Upper lobe of left lung (tissue), 6 donors: ENCODE measurements around the gene VPS13A. TPM values are rescaled to one million over a fixed set of nuclear protein-coding genes. Genes with fewer than 3 reads are reported as not detected.

Experiments
- ATAC-seq, 2 donors: fragments of 200-7000 bp; cut with Tn5 transposase; one replicate each; pipeline ENCODE4 v1.9.1; 2022; ENCODE audit warnings: mild to moderate bottlenecking in 2 of 2, moderate library complexity in 2 of 2; ENCODE audit not compliant: low FRiP score in 2 of 2
- DNase-seq, 2 donors: peaks; one replicate each; pipeline ENCODE4 v3.0.0-alpha.2; 2019 to 2020
- H3K27ac ChIP-seq, 4 donors: fragments of 200-600 bp; sonication (generic); one replicate each; pipeline ENCODE4 v1.5.1; 2016 to 2019
- H3K27me3 ChIP-seq, 4 donors: fragments of 200-600 bp; sonication (generic); one replicate each; pipeline ENCODE4 v1.5.1; 2017 to 2019
- H3K36me3 ChIP-seq, 4 donors: fragments of 200-600 bp; sonication (generic); one replicate each; pipeline ENCODE4 v1.5.1; 2016 to 2019
- H3K4me1 ChIP-seq, 4 donors: fragments of 200-600 bp; sonication (generic); one replicate each; pipeline ENCODE4 v1.5.1; 2018 to 2019
- H3K4me3 ChIP-seq, 4 donors: fragments of 200-600 bp; sonication (generic); one replicate each; pipeline ENCODE4 v1.5.1; 2017 to 2019; ENCODE audit warnings: mild to moderate bottlenecking in 2 of 4, moderate library complexity in 1 of 4
- H3K9me3 ChIP-seq, 4 donors: fragments of 200-600 bp; sonication (generic); one replicate each; pipeline ENCODE4 v1.5.1; 2018 to 2019
- EP300 ChIP-seq, 4 donors: sonication (generic); formaldehyde crosslinking; IDR thresholded peaks; one replicate each; pipeline ENCODE4 v1.5.1; 2017; ENCODE audit warnings: antibody characterized with exemption in 4 of 4, control low read depth in 2 of 4
- POLR2A ChIP-seq, 4 donors: fragments of 450-650 bp; IDR thresholded peaks; one replicate each; pipeline ENCODE4 v1.5.1; 2016 to 2017; ENCODE audit warnings: antibody characterized with exemption in 4 of 4, mild to moderate bottlenecking in 2 of 4
- POLR2AphosphoS5 ChIP-seq, 2 donors: sonication (generic); formaldehyde crosslinking; IDR thresholded peaks; one replicate each; pipeline ENCODE4 v1.5.1; 2017; ENCODE audit warnings: antibody characterized with exemption in 2 of 2
- WGBS, 2 donors: methylation state at CpG; one replicate each; pipeline ENCODE4 v1.1.5; 2017 to 2018; 5-methylcytosine and 5-hydroxymethylcytosine counted together
- total RNA-seq, 6 donors: library from RNA; depleted of rRNA in 4 of 6; stranded (reverse); fragments of >200 nt in 4 of 6; gene quantifications; one replicate each; pipeline versions ENCODE4 v1.1.0 to v1.2.1, GENCODE V29; 2016 to 2021
- TF ChIP-seq, protein P1 (sequence below), 6 experiments: fragments of 450-650 bp in 4 of 6; fragments of 200-600 bp in 2 of 6; sonication (generic) in 2 of 6; IDR thresholded peaks; one replicate each; pipeline ENCODE4 v1.5.1; 2016 to 2019; ENCODE audit warnings: antibody characterized with exemption in 6 of 6
- donor health status: DM: no; HTN: no; CAD: no; lungs with moderate emphysema.
- donor health status: DM: no; HTN: yes; CAD: no; lungs with severe emphysema.

Gene VPS13A
- total RNA-seq, 6 donors from 2014 or later, result 21.6 to 90.0 (median 31.4) TPM

- Histone ChIP-seq H3K36me3 (no peaks in the 10 kb centered on the region), H3K4me3 (peak overlapping the region; percentile 75 to 97 (median 86)), H3K27me3 (no peaks in the 10 kb centered on the region), H3K4me1 (peaks cover 8 to 26% (median 15%) of the 10 kb centered on the region in 4 donors), H3K9me3 (no peaks in the 10 kb centered on the region), H3K27ac (peak overlapping the region; percentile 85 to 89 (median 88))
- WGBS, 2 donors, result 1 to 2% methylated on average over 23 to 57 of the region's 57 CpGs
- no peak for TF ChIP-seq EP300 (IDR thresholded peaks at IDR 0.05)
- peak in 1 of 2 donors; percentile 0 for TF ChIP-seq POLR2AphosphoS5 (IDR thresholded peaks at IDR 0.05)
- peak; percentile 53 to 85 for DNase-seq
- ATAC-seq, result peak; percentile 61 to 68
These were observed 810 bp downstream of the VPS13A start for GRCh38 chr9:77177894-77178794.

DNA sequence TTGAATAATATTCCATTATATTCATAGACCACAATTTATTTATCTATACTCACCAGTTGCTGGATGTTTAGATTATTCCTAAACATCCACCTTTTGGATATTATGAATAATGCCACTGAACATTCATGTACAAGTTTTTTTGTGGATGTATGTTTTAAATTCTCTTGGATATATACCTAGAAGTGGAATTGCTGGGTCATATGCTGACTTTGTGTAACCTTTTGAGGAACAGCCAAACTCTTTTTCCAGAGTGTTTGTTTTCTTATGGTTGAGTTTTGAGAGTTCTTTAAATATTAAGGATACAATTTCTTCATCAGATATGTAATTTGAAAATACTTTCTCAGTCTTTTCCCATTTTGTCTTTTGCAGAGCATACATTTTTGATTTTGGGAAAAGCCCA lies 2.7 kb downstream of the VPS13A start:
- no peak overlapping the region for H3K27ac ChIP-seq
- peaks cover 8 to 26% (median 15%) of the 10 kb centered on the region in 4 donors for H3K4me1 ChIP-seq
- DNase-seq (no peak), ATAC-seq (no peak)
- no peaks in the 10 kb centered on the region for H3K36me3 ChIP-seq
- H3K9me3 ChIP-seq, result no peaks in the 10 kb centered on the region
- H3K4me3 ChIP-seq, result no peak overlapping the region
- H3K27me3 ChIP-seq, result no peaks in the 10 kb centered on the region
- TF ChIP-seq POLR2AphosphoS5 (IDR thresholded peaks at IDR 0.05) (no peak), EP300 (IDR thresholded peaks at IDR 0.05) (no peak), POLR2A (IDR thresholded peaks at IDR 0.05) (no peak)
- TF ChIP-seq, protein P1, sequence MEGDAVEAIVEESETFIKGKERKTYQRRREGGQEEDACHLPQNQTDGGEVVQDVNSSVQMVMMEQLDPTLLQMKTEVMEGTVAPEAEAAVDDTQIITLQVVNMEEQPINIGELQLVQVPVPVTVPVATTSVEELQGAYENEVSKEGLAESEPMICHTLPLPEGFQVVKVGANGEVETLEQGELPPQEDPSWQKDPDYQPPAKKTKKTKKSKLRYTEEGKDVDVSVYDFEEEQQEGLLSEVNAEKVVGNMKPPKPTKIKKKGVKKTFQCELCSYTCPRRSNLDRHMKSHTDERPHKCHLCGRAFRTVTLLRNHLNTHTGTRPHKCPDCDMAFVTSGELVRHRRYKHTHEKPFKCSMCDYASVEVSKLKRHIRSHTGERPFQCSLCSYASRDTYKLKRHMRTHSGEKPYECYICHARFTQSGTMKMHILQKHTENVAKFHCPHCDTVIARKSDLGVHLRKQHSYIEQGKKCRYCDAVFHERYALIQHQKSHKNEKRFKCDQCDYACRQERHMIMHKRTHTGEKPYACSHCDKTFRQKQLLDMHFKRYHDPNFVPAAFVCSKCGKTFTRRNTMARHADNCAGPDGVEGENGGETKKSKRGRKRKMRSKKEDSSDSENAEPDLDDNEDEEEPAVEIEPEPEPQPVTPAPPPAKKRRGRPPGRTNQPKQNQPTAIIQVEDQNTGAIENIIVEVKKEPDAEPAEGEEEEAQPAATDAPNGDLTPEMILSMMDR (IDR thresholded peaks at IDR 0.05), result no peak

GRCh38 chr9:77183581-77183980 lies 6.2 kb downstream of the VPS13A start:
- H3K36me3 ChIP-seq, result no peaks in the 10 kb centered on the region
- no peak for TF ChIP-seq EP300 (IDR thresholded peaks at IDR 0.05)
- TF ChIP-seq POLR2A (IDR thresholded peaks at IDR 0.05), result no peak
- no peak for TF ChIP-seq POLR2AphosphoS5 (IDR thresholded peaks at IDR 0.05)
- TF ChIP-seq, protein P1 (IDR thresholded peaks at IDR 0.05), result no peak
- H3K4me3 ChIP-seq, result no peak overlapping the region
- no peak overlapping the region for H3K27ac ChIP-seq
- peaks cover 8 to 18% (median 10%) of the 10 kb centered on the region in 4 donors for H3K4me1 ChIP-seq
- ATAC-seq (no peak), DNase-seq (no peak)
- H3K27me3 ChIP-seq, result no peaks in the 10 kb centered on the region
- H3K9me3 ChIP-seq, result no peaks in the 10 kb centered on the region

GRCh38 chr9:77188242-77188641 lies 10.9 kb downstream of the VPS13A start:
- Histone ChIP-seq H3K4me3 (no peak overlapping the region), H3K4me1 (no peaks in the 10 kb centered on the region), H3K9me3 (no peaks in the 10 kb centered on the region), H3K27me3 (no peaks in the 10 kb centered on the region), H3K27ac (no peak overlapping the region), H3K36me3 (no peaks in the 10 kb centered on the region)
- WGBS, 2 donors, result 98% methylated on average over 3 of the region's 3 CpGs
- DNase-seq (no peak), ATAC-seq (no peak)
- no peak for TF ChIP-seq POLR2AphosphoS5 (IDR thresholded peaks at IDR 0.05)
- no peak for TF ChIP-seq EP300 (IDR thresholded peaks at IDR 0.05)
- TF ChIP-seq, protein P1 (IDR thresholded peaks at IDR 0.05), result no peak
- no peak for TF ChIP-seq POLR2A (IDR thresholded peaks at IDR 0.05)

DNA sequence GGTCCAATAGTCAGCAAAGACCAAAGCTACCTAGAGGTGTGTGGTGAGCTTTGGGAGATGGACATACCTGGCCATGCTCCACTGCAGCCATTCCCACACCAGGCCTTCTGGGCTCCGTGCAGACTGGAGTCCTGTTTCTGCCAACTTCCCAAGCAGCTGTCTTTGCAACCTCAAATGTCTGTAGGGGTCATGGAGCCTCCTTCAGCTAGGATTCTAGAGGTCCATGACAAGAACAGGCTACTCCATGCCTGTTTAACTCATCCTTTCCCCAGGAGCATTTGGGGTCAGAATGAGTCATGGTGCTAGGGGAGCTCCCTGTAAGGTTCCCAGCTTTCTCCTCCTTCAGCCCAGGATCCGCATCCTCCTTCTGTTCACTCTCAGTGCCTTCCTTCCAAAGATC lies 17.1 kb downstream of the VPS13A start:
- Histone ChIP-seq H3K9me3 (no peaks in the 10 kb centered on the region), H3K27ac (no peak overlapping the region), H3K27me3 (no peaks in the 10 kb centered on the region), H3K4me1 (no peaks in the 10 kb centered on the region), H3K36me3 (no peaks in the 10 kb centered on the region), H3K4me3 (no peak overlapping the region)
- ATAC-seq (no peak), DNase-seq (no peak)
- TF ChIP-seq POLR2A (IDR thresholded peaks at IDR 0.05), result no peak
- no peak for TF ChIP-seq POLR2AphosphoS5 (IDR thresholded peaks at IDR 0.05)
- TF ChIP-seq EP300 (IDR thresholded peaks at IDR 0.05), result no peak
- TF ChIP-seq, protein P1 (IDR thresholded peaks at IDR 0.05), result no peak
- WGBS, 2 donors, result 92 to 100% methylated on average over 1 to 2 of the region's 2 CpGs
